Activated CD4-positive, alpha-beta T cell treated with anti-CD3 and anti-CD28 coated beads, Interleukin-2, amount 50 U/mL, for 48 hours (primary cell): ENCODE results near the gene RNF217.
"Not testable (repeated sequence)": the region's sequence is repeated elsewhere in the genome, so short reads cannot be mapped to it uniquely, and the experiment has no call there.

Source experiments
- DNase-seq, 2 experiments: peaks; one replicate each; pipeline ENCODE4 v3.0.0-alpha.2; 2020

RNF217 gene

DNA sequence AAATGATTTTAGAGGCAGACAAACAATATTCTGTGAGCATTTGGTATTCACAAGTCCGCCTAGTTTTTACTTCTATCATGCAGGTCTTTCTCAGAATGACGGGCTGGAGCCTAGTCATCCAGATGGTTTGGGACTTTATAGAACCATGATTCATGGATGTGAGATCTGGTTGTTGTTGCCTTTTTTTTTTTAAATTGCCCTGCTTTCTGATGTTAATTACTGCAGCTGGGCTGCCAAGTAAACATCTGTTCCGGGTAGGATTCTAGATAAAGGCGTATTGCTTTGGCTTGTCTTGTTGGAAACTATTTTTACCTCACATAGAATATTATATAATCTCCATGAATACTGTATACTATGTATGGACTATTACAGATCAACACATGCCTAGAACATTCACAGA lies 58.1 kb downstream of the RNF217 start:
- DNase-seq, result no peak

DNA sequence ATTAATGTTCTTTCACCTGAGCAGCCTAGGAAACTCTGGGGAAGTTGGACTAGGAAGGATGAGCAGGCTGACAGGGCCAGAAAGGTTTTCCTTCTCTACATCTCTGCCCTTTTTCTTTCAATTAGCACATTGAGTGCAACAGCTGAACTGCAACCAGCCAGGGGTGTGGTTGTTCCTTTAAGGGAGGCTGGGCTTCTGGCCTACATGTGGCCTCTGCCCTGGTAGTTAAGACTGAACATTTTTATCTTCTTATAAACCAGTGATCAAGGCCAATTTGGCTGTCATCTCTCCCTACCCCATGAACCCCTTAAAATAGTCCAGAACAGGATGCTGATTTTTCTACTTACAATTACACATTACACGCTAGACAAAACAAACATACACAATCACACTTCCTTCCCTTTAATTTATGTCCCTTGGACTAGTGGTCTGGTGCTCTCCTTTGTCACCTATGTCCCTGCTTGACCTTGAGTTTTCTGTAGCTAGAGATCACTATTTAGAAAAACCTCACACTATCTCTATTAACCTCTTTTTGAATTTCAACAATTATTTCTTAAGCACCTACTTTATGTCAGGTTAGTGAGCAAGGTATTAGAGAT lies 60.3 kb downstream of the RNF217 start:
- DNase-seq, result no peak

DNA sequence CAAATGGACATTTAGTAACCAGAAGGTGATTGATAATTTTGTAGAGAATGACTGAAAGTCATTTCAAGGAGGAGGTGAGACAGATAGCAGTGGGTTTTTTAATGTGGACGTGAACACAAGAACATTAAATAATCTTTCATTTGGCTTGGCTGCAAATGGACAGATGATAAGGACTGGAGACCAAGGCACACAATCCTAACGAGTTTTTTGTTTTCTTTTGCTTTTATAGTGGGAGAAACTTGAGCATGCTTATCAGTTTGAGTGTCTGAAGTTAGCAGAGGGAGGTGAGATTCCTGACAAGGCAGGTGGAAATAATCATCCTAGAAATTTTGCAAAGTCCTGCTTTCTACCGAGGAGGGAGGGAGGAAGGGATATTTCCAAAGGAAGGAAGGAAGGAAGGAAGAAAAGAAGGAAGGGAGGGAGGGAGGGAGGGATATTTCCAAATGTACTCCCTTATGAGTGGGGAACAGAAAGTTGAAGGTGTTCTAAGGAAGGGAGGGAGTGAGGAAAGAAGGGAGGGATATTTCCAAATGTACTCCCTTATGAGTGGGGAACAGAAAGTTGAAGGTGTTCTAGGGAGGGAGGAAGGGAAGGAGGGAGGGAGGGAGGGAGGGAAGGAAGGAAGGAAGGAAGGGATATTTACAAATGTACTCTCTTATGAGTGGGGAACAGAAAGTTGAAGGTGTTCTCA lies 63.1 kb downstream of the RNF217 start:
- no peak for DNase-seq

DNA sequence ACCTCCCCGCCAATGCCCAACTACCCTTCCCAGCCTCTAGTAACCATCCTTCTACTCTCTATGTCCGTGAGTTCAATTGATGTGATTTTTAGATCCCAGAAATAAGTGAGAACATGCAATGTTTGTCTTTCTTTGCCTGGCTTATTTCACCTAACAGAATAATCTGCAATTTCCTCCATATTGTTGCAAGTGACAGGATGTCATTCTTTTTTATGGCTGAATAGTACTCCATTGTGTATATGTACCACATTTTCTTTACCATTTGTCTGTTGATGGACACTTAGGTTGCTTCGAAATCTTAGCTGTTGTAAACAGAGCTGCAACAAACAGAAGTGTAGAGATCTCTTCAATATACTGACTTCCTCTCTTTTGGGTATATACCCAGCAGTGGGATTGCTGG lies 65.0 kb downstream of the RNF217 start:
- no peak for DNase-seq

DNA sequence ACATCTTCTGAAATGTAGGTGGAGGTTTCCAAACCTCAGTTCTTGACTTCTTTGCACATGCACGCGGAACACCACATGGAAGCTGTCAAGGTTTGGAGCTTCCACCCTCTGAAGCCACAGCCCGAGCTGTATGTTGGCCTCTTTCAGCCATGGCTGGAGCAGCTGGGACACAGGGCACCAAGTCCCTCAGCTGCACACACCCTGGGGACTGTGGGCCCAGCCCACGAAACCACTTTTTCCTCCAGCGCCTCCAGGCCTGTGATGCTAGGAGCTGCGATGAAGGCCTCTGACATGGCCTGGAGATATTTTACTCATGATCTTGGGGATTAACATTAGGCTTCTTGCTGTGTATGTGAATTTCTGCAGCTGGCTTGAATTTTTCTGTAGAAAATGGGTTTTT lies 68.7 kb downstream of the RNF217 start:
- no peak for DNase-seq

DNA sequence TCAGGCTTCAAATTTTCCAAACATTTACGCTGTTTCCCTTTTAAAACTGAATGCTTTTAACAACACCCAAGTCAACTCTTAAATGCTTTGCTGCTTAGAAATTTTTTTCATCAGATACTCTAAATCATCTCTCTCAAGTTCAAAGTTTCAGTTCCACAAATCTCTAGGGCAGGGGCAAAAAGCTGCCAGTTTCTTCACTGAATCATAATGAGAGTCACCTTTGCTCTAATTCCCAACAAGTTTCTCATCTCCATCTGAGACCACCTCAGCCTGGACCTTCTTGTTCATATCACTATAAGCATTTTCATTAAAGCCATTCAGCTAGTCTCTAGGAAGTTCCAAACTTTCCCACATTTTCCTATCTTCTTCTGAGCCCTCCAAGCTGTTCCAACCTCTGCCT lies 69.1 kb downstream of the RNF217 start:
- no peak for DNase-seq

DNA sequence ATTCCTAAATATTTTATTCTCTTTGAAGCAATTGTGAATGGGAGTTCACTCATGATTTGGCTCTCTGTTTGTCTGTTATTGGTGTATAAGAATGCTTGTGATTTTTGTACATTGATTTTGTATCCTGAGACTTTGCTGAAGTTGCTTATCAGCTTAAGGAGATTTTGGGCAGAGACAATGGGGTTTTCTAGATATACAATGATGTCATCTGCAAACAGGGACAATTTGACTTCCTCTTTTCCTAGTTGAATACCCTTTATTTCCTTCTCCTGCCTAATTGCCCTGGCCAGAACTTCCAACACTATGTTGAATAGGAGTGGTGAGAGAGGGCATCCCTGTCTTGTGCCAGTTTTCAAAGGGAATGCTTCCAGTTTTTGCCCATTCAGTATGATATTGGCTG lies 72.7 kb downstream of the RNF217 start:
- not testable (repeated sequence) for DNase-seq

DNA sequence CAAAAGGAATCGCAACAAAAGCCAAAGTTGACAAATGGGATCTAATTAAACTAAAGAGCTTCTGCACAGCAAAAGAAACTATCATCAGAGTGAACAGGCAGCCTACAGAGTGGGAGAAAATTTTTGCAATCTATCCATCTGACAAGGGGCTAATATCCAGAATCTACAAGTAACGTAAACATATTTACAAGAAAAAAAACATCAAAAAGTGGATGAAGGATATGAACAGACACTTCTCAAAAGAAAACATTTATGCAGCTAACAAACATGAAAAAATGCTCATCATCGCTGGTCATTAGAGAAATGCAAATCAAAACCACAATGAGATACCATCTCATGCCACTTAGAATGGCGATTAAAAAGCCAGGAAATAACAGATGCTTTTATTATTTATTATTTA lies 74.2 kb downstream of the RNF217 start:
- not testable (repeated sequence) for DNase-seq

DNA sequence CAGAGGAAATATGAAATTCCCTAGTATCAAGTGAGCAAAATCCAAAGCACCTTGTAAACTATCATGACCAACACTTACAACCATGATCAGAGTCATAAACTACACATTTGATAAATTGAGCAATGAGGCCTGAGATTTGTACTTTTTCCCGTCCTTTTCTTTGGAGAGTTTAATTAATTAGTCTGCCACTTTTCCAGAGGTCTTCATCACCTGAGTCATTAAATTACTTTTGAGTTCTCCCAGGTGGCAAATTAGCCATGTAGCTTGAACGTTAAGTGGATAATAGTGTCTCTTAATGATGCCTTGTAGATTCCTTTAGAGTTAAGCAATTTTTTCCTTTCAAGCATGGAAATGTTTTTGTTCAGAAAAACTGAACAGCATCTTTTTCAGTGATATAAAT lies 75.6 kb downstream of the RNF217 start:
- DNase-seq, result no peak

DNA sequence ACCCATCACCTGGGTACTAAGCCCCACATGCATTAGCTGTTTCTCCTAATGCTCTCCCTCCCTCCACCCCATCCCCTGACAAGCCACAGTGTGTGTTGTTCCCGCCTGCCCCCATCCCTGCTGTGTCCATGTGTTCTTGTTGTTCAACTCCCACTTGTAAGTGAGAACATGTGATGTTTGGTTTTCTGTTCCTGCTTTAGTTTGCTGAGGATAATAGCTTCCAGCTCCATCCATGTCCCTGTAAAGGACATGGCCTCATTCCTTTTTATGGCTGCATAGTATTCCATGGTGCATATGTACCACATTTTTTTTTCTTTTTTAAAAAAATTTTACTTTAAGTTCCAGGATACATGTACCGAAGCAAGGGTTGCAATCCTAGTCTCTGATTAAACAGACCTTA lies 76.7 kb downstream of the RNF217 start:
- no peak for DNase-seq

DNA sequence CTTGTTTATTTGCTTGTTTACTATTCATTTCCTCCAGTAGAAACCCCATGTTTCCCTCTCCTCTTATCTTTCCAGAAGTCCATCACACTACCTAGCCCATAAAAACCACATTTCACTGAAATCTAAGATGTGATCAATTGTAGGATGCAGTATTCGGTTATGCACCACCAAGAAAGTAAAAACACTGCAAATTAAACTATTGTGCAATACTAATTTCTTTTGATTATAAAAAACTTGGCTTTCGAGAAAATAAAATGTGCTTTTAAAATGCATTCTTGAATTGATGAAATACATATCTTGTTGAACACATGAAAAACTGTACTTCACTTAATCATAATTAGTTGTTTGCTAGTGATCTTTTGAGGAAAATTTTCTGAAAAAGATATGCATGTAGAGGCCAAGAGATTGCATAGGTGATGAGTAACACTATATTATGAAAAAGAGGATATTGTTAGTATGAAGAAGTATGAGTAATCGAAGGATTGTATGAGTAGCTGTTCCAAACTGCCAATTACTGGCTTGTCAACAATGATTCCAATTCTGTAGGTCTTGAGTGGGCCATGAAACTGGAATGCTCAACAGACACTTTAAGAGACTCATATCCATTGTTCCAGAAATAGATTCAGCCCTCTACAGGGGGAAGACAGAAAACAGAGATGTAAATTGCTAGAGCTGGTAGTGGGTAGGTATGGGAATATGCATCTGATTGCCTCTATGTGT lies 79.7 kb downstream of the RNF217 start:
- DNase-seq, result no peak

DNA sequence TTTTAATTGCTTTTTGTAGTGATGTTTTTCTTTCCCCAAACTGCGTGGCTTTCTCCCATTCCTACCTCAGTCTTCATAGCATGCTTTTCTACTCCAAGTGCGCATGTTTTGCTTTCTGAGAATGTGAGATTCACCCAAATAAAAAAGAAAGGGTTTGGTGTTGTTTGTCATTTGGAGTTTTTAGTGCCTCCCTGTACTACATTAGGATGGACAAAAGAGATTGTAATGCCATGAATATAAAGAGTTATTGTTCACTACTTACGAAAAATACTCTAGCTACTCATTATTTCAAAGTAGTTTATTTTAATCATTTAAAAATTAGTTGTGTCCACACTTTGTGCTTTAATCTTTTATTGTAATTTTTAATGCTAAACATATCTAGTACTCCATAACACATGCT lies 81.8 kb downstream of the RNF217 start:
- no peak for DNase-seq

DNA sequence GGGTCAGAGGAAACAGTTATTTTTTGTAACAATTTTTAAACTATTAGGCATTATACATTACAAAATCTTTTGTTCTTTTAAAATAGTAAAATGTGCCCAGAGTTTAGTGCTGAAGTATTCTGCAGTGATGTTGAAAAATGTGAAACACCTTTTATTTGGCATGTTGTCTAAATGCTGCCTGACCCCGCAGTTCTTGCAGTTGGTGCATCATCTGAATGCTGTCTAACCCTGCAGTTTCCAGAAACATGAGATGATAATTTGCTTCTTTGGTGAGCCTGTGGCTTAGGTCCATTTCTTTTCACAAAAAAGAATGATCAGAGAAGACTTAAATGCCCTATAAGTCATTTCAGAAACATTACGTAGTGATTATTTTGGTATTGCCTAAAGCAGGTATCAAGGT lies 82.4 kb downstream of the RNF217 start:
- no peak for DNase-seq

DNA sequence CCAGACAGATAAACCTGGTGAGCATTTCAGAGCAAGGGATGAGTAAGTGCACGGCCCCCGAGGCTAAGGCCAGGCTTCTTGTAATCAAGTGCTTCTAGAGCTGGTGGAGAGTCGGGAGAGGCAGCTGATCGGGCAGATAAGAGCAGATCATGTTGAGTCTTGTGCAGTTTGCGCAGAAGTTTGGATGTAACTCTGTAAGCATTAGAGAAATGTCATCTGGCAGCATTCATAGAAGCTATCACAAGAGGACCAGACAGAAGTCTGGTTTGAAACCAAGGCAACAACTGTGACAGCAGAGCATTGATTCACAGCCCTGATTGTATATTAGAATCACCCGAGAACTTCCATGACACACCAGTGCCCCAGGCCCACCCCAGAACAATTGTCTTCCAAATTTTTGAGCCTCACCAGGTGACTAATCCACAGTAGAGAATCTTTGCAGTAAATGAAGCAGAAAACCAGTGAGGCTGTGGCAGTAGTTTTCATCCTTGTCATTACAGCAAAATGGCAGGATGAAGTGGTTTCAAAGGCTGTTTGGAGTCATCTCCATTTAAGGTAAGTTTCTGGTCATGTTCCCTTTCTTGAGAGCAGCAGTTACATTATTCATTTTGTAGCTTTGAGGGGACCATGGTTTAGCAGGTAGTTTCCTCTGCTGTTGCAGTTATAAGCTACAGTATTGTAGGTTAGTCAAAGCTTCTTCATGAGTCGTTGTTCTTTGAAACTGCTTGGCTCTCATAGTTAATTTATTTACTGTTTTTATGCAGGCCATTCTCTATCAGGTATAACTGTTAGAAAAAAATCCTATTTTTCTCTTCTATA lies 84.1 kb downstream of the RNF217 start:
- no peak for DNase-seq

DNA sequence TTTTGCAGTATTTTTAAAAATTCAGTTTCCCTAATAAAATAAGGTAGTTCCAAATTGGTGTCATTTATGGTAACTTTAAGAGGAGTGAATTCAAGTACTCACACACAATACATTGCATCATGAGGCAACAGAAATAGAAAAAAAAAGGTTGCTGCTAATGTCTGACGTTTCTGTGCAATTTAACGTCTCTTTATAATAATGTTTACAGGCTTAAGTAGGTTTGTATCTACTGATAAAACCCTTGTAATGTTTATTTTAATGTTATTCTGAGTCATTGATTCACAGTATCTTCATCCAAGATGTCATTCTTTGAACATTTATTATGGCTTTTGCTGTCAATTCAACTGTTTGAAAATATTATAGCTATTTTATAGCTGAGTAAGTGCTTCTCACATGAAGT lies 86.0 kb downstream of the RNF217 start:
- DNase-seq, result no peak

DNA sequence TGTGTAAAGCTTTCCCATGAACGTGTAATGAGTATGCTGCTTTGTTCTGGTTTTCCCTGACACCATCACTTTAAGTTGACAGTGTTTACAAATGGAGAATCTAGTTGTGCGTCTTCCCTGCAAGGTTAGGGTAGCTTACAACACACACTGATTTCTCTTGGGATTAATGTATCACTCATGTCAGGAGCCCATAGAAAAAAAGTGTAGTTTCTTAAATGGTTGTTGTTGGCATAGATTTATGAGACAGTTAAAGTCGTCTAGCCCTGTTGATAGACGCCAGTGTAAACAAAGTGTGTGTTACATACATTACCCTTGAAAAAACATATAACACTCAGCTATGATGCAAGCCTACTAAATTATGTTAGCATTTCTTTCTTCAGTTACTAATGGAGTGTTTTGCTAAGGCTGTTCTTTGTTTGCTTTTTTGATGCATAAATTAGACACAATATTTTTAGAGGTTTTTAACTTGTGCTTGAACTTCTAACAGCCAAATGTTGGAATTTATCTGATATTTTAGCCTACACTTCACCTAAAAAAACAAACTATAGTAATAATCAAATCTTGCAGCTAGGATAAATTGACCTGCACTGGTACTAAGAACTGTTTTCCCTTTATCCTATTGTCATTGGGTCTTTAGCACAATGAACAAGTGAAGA lies 88.6 kb downstream of the RNF217 start:
- no peak for DNase-seq

DNA sequence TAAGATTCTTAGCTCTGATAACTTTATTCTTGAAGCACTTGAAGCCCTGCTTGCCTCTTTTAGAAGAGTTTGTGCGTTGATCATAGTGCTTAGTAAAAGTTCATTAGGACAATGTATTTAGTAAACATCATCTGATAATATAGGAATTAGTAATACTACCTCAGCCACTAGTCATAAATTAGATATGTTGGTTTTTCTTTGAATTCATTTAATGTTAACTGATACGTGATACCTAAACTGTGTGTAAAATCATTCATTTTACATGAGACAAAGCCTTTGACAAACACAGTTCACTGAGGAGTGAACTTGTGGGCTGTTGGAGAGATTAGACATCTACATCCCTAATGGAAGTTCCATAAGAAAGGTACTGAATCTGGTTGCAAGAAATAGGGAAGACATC lies 91.6 kb downstream of the RNF217 start:
- DNase-seq, result no peak

DNA sequence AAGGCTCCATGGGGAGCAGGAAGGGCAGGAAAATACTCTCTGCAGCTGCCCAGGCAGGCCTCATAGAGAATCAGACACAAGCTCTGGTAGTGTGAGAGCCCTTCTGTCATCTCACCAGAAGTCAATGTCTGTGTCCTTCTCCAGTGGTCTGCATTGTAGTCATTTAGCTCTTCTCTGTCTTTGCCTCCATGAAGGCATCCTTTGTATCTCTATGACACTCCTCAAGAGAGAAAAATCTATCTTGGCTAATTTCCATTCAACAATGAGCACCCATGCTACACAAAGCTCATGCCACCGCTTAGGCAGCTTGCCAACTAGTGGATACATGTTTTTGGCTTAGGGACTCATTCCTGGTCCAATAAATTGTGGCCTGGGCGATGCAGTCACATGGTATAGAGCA lies 92.1 kb downstream of the RNF217 start:
- no peak for DNase-seq

DNA sequence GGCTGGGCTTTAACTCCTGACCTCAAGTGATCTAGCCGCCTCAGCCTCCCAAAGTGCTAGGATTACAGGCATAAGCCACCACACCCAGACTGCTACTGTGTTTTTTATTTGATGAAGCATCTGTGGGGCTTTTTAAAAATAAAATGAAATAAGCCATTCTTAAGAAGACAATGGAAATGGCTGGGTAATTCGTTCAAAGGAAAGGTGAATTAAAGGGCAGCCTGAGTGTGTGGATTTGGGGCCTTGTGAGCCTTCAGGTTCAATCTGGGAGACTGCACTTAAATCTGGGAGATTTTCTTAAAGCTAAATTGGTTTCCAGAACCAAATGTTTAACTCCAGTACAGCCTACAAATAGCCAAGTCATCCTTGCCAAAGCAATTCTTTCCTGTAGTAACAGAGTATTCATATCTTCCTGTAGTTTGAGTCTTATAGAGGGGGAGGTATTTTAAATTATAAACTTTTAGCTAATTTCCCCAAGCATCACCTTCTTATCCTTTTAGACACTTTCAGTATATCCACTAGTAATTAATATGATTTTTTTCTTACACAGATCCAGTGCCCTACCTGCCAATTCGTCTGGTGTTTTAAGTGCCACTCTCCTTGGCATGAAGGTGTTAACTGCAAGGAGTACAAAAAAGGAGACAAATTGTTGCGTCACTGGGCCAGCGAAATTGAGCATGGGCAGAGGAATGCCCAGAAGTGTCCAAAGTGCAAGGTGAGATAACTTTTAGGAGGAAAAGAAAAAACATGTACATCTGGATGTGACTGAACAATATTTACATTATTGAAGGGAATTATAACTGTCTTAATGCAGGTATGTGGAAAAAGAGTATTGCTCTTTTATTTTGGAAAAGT lies 95.4 kb downstream of the RNF217 start:
- no peak for DNase-seq

DNA sequence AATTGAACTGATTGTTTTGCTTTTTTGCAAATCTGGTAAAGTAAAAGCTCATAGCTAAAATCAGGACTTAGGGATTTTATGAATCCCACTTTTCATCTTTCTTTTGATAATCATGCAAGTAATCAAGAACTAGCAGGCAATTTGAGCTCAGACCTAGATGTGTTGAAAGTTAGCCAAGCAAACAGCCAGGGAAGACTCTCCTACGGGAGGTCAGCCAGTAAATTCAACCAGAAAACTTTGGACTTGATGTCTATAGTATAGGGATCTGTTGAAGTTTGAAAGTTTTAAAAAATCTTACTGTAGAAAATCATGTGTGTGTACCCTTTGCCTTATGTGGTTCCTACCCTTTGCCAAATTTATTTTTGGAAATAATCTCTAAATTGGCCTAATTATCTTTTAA lies 96.3 kb downstream of the RNF217 start:
- no peak for DNase-seq

DNA sequence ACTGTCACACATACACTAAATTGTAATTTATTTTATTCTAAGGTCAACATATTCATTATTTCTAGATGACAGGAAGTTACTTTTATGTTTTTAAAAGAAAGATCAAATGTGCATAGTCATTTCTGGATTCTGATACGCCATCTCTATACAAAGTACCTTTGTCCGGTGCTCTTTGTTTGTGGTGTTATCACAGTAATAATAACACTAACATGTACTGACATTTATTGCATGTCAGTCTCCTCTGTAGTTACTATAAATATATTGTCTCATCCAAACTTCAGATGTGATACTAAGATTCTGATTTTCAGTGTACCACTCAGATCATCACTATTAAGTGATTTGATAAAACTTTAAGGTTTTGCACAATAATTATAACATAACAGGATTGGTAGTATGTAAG lies 101.1 kb downstream of the RNF217 start:
- no peak for DNase-seq

DNA sequence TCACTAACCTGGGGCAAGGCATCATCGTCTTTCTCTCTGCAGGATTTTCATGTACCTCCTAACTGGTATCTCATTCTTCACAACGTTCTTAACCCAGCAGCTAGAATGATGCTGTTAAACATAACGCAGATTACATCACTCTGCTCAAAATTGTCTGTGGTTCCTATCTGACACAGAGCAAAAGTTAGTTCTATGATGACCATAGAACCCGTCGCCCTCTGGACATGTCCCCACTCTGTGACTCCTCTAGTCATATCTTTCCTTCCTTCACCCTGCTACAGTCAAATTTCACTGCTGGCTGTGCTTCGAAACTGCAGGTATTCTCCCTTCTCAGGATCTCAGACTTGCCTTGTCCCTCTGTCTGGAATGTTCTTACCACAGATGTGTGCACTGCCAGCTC lies 103.9 kb downstream of the RNF217 start:
- no peak for DNase-seq
